Jurkat, Clone E6-1 (cell line): ENCODE measurements around the gene SURF2.
"Not testable (repeated sequence)": the region's sequence is repeated elsewhere in the genome, so short reads cannot be mapped to it uniquely, and the experiment has no call there.

Experiments
- DNase-seq: peaks from one replicate; pipeline ENCODE4 v3.0.0-alpha.2; 2011; ENCODE audit warnings: low read depth, low spot score
- H3K4me3 ChIP-seq: 2 replicates; pipeline ENCODE4 v1.5.1; 2011; ENCODE audit warnings: mild to moderate bottlenecking, low read length, control low read depth, moderate library complexity

SURF2 gene

DNA sequence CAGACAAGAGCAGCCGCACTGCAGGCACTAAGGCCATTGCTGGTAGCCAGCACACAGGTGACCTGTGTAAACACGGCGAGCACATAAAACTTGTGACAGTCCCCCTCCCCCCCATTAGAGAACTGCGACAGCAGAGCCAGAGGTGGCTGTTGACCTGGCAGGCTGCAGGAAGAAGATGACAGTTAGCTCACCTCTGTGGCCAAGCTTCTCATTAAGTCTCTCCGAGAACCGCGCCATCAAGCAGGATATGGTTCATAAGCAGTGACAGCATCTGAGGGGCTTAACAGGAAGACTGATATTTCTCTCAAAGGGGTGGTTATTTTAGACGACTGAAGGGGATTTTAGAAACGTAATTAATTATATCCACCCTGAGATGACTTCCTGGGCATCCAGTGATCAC lies 14.3 kb downstream of the SURF2 start:
- H3K4me3 ChIP-seq = peak overlapping the region; percentile 47
- peak; percentile 82 for DNase-seq

DNA sequence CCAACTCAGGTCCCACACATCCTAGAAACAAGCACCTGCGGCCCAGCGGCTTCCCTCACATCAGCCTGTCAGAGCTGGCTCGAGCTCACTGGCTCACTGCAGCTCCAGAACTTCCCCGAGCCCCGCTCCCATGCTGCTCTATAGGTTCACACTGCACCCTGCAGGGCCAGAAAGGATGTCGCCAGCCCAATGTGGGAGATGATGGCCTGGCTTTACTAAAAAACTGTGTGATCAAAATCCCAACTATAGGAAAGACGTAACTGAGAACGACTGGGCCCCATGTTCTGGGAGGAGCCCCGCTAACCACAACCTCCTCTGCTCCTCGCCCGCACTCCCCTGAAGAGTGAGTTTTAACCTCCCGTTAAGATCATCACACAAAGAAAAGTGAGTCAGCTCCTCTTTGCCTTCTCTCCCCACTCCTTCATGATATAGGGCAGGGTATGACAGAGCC lies 14.9 kb downstream of the SURF2 start:
- DNase-seq = peak; percentile 79
- peak overlapping the region; percentile 47 for H3K4me3 ChIP-seq

DNA sequence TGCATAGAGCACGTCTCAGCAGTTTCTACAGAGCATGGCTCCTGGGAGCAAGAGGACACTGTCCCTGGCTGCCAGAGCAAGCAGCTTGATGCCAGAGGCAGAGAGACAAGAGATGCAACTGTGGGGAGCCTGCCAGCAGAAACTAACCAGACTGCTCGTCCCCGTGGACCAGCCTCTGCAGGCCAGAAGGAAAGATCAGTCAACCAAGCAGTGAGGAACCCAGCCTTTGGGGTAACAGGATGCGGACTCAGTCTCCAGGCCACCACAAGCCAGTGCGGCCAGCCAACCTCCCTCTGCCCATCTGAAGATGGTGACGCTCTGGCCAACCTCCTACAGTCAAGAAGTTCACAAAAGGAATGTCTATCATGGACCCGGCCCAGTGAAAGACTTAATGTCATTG lies 15.8 kb downstream of the SURF2 start:
- DNase-seq = no peak
- peak overlapping the region; percentile 47 for H3K4me3 ChIP-seq

DNA sequence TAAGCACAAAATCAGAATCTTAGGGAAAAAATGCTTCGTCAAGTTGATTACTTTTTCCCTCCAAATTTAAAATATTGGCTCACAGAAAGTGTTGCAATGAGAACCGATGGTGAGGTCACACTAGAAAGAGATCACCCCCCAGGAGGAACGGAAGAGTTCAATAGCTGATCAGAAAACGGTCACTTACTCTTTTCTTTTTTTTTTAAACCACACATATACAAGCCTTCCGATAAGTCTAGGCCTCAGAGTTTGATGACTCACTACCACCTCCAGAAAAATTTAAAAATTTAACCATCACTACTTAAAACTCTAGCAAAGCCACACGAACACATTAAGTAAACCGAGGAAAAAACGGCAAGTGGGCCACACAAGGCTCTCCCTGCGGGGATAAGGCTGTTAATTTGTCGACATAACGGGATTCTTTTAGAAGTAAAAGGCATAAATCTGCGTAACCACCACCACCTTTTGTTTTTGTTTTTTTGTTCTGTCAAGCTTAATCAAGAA lies 18.3 kb downstream of the SURF2 start:
- peak overlapping the region; percentile 77 for H3K4me3 ChIP-seq
- DNase-seq = no peak

DNA sequence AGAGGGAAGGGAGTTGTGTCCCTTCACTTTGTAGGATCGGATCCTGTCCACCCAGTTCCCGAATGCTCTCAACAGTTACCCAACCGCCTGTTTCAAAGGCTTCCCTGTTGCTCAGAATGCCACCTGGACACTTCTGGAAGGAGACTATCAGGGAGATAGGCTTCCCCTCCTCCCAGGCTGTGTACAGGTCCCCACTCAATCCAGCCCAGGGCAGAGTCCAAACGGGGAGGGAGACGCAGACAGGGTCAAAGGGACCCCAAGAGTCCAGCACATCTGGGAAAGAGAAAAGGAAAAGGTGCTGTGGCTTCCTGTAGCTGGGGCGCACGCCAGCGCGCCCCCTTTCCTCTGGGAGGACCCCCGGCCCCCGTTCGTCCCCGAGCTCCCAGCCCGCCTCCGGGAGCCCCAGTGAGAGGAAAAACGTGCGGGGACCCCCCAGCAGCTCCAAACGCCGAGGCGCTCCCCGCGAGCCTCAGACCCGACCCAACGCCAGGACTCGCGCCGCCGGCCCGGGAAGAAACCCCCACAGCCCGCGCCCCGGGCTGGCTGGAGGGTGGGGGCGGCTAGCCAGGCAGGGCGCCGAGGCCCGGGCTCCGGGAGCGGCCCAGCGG lies 18.9 kb downstream of the SURF2 start:
- DNase-seq = no peak
- peak overlapping the region; percentile 77 for H3K4me3 ChIP-seq

DNA sequence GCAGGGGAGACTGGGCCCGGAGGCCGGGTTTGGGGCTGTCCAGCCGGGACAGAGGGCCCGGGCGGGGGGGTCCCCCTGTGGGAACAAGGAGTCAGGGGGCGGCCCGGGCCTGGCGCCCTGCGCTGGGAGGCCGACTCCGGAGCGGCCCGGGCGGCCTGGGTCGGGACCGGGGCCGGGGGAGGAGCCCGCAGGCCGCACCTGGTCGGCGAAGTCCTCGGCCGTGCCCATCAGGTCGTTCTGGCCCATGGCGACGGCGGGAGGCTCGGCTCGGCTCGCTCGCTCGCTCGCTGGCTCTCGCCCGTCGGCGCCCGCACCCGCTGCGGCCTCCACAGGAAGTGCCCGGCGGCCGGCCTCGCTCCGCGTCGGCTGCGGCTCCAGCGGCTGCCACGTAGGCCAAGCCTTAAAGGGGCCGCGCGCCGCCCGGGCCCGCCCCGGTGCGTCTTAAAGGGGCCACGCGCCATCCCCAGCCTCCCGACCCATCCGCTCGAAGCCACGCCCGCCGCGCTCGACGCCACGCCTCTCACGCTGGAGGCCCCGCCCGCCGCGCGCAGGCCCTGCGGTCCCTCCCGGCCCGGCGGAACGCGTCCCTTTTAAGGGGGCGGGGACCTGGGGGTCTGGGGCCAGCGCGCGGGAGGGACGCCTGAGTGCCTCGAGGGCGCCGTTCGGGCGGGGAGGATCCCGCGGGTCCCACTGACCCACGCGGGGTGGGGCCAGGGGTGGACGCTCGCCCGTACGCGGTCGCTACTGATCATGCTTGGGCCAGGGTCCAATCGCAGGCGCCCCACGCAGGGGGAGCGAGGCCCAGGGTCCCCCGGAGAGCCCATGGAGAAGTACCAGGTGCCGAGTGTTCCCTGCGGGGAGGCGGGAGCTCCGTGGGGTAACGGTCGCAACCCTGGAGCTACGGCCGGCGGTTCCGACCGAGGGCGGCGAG lies 19.6 kb downstream of the SURF2 start, which contains the start of the genes STKLD1 and SURF4:
TSS of gene STKLD1 (plus strand) at position 643 of the 931 bp plus-strand sequence. CDS start at position 751, 108 bp downstream.
TSS of gene SURF4 (minus strand) at position 337 of the 931 bp plus-strand sequence. CDS start at position 246, 91 bp downstream.
- peak within 1 kb of the TSS; percentile 77 for H3K4me3 ChIP-seq
- DNase-seq = peak; percentile 89

DNA sequence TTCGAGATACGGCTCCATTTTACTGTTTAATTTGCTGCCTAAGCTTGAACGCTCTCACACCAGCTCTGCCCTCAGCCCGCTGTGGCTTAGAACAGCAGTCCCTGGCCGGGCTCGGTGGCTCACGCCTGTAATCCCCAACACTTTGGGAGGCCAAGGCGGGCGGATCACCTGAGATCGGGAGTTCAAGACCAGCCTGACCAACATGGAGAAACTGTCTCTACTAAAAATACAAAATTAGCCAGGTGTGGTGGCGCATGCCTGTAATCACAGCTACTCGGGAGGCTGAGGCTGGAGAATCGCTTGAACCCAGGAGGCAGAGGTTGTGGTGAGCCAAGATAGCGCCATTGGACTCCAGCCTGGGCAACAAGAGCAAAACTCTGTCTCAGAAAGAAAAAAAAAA lies 20.9 kb downstream of the SURF2 start:
- not testable (repeated sequence) for DNase-seq, H3K4me3 ChIP-seq

DNA sequence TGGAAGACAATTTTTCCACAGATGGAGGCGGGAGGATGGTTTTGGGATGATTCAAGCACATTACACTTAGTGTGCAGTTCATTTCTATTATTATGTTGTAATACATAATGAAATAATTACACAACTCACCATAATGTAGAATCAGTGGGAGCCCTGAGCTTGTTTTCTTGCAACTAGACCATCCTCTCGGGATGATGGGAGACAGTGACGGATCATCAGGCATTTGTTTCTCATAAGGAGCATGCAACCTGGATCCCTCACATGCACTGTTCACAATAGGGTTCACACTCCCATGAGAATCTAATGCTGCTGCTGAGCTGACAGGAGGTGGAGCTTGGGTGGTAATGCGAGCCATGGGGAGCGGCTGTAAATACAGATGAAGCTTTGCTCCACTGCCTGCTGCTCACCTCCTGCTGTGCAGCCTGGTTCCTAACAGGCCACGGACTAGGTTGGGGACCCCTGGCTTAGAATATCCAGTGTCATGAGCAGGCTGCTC lies 21.4 kb downstream of the SURF2 start:
- no peak for DNase-seq
- H3K4me3 ChIP-seq = no peak overlapping the region

DNA sequence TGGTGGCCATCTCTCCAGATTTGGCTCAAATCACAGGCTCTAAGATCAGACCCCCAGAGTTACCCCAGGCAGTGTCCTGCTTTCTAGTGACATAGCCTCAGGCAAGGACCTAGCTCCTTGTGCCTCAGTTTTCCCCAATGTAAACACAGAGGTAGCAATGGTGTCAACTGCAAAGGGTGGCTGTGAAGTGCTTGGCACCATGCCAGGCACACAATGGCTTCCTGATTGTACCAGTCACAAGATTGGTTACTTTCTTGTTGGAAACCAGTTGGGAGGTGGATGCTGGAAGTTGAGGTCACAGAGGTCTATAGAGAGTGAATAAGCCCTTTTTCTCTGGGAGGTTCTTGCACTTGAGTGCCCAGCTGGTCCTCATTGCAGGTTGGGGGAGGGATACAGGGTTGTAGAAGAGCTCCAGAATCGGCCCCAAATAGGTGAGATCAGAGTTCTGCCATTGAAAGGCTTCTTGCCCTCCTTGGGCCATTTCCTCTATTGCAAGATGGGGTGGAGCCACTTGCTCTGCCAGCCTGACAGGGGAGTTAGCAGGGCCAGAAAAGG lies 22.1 kb downstream of the SURF2 start:
- no peak for DNase-seq
- H3K4me3 ChIP-seq = no peak overlapping the region

DNA sequence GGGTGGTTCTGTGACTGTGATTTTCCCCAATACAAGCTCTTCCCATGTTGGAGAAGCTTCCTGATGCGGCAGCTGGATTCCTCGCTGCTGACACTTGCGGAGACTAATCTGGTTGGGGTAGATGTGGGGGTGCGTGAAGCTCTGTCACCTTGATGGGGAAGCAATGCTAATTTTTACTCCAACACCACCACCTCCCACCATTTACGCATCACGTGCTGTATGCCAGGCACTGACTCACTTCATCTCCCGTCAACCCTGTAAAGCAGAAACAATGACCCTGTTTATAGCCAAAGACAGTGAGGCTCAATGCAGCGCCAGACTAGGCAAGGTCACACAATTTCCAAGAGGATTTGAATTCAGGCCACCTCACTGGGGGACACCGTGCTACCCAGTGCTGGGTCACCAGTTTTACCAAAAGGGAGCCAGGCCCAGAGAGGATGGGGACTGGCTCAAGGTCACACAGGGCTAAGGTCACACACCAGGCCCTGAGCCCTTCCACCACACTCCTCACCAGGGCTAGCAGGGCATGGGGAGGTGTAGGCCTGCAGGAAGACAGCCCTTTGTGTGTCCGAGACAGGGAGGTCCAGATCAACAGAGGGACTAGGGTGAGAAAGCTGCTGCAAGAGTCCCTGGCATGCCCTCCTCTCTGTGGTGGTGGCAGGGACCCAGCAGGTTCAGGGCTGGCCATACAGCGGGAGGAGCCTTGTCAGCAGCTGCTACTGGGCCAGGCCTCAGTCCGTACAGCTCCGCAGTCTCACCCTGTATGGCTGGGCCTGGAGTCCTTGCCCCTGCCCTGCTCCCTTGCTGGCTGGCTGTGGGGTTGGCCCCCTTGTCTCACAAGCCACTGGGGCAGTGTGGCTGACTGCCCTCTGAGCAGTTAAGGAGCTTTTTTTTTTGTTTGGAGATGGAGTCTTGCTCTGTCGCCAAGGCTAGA lies 23.1 kb downstream of the SURF2 start:
- no peak for DNase-seq
- no peak overlapping the region for H3K4me3 ChIP-seq

DNA sequence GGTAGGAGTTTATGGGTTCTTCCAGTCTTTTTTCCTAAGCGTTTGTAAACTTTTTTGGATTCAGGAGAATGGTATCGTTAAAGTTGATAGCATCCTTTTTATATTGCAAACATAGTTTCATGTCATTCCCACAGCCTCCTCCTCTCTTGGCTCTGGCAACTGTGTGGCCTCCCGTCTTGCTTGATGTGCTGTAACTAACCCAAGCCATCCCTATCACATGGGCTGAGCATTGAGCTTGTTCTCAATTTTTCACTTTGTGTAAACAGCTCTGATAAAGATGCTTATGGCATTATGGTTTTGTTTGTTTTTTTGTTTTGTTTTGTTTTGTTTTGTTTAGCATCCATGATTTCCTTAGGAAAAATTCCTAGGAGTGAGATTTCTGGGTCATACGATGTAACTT lies 24.4 kb downstream of the SURF2 start:
- DNase-seq = no peak
- H3K4me3 ChIP-seq = no peak overlapping the region

DNA sequence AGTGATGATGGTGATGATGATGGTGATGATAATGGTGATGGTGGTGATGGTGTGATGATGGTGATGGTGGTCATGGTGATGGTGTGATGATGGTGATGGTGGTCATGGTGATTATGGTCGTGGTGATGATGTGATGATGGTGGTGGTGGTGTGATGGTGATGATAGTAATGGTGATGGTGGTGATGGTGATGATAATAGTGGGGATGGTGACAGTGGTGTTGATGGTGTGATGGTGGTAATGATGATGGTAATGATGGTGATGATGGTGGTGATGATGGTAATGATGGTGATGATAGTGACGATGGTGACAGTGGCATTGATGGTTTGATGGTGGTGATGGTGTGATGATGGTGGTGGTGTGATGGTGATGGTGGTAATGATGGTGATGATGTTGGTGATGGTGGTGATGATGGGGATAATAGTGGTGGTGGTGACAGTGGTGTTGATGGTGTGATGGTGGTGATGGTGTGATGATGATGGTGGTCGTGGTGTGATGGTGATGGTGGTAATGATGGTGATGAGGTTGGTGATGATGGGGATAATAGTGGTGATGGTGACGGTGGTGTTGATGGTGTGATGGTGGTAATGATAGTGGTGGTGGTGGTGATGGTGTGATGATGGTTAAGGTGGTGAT lies 26.3 kb downstream of the SURF2 start:
- no peak overlapping the region for H3K4me3 ChIP-seq
- DNase-seq = no peak

DNA sequence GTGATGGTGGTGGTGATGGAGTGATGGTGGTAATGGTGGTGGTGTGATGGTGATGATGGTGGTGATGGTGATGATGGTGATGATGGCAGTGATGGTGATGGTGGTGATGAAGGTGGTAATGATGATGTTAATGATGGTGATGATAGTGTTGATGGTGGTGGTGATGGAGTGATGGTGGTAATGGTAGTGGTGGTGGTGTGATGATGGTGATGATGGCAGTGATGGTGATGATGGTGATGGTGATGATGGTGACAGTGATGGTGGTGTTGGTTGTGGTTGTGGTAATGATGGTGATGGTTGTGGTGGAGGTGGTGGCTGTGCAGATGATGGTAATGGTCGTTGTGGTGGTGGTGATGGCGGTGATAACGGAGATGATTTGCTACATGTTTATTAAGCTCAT lies 27.1 kb downstream of the SURF2 start:
- H3K4me3 ChIP-seq = no peak overlapping the region
- DNase-seq = no peak

DNA sequence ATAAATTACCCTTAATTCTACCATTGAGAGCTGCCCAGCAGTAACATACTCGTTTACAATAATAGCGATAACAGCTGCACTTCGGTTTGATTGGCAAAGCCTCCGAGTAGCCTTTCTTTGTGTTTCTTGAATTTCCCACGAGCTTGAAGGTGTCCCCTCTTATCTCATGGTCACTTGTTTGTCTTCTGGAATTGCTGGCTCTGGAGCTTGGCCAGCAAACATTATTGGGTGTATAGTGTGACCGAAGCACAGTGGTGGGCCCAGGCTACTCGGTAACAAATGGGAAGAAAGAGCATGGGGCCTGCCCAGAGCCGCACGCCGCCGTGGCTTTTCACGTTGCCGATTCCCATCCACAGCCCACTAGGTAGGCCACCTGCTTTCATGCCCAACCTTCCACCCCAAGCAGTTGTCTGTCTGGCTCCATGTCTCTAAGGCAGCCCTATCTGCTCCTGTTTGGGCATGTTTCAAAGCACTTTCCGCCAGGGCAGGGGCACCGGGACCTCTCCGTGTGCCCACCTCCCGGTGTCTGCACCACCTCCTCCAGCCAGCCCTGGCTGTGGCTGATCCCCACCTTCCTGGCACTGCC lies 28.5 kb downstream of the SURF2 start:
- DNase-seq = no peak
- H3K4me3 ChIP-seq = no peak overlapping the region

DNA sequence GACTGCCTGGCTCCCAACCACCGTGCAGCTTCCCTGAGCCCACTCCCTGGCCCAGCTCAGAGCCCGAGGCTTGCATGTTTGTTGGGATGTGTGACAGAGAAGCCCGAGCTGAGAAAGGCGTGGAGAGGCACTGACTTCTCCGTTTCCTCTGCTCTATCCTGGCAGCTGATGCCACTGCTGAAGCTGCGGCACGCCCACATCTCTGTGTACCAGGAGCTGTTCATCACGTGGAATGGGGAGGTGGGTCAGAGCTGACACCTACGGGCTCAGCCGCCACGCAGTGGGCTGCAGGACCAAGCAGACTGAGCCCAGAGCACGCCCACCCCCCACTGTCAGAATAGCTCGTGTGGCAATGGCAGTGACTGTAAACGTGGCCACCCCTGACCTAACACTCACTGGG lies 29.1 kb downstream of the SURF2 start:
- DNase-seq = no peak
- no peak overlapping the region for H3K4me3 ChIP-seq

DNA sequence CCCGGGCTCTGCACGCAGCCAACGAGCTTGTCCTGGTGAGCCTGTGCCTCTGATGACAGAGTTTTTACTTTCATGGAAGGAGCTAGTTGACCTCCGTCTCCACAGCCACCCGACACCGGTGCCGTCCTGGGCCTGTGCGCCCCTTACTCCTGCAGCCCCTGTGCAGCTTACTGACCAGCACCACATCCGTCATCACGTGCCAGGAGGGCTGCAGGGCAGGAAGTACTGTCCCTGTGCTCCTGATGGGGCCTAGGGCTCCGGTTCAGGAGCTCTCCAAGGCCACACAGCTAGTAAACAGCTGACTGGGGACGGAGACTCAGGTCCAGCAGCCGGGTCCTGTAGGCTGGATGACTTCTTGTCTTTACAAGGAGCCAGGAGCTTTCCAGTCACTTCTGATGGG lies 30.0 kb downstream of the SURF2 start:
- no peak for DNase-seq
- H3K4me3 ChIP-seq = no peak overlapping the region

DNA sequence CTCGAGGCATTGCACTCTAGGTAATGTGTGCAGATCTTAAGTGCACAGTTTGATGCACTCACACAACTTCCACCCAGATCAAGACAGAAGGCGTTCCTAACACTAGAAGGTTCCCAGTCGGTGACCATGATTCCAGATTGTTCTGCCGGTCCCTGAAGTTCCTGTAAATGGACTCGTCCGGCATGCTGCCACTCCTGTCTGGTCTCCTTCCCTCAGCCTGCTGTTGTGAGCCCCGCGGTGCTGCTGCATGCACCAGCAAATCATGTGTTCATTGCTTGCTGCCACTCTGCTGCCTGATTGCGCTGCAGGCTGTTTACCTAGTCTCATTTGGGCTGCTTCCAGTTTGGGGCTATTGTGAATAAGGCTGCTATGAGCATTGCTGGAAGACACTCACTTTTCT lies 31.3 kb downstream of the SURF2 start:
- DNase-seq = no peak
- no peak overlapping the region for H3K4me3 ChIP-seq

DNA sequence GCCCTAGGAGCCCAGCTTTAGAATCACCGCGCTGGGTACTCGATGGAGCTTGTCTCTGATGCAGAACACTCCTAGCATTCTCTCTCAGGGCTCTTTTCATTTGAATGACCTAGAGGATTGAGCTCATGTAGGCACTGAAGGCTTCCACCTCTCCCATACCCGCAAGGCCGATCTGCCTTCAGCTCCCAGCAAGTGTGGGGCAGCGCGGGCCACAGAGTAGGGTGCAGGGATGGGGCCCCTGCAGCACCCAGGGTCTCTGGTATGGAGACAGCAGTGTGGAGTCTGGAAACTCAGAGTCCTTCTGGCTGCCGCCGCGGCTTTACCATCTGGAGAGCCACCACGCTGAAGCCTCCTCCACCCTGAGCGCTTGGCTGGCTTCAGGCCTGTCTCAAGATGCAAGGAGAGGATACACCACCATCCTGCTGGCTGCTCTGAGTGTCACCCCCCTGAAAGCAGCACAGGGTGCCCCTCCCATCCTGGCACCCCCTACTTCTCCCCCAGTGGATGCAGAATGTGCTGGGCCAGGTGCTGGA lies 32.7 kb downstream of the SURF2 start:
- H3K4me3 ChIP-seq = no peak overlapping the region
- DNase-seq = no peak
